ENCODE data around the gene TCF15.

DNA sequence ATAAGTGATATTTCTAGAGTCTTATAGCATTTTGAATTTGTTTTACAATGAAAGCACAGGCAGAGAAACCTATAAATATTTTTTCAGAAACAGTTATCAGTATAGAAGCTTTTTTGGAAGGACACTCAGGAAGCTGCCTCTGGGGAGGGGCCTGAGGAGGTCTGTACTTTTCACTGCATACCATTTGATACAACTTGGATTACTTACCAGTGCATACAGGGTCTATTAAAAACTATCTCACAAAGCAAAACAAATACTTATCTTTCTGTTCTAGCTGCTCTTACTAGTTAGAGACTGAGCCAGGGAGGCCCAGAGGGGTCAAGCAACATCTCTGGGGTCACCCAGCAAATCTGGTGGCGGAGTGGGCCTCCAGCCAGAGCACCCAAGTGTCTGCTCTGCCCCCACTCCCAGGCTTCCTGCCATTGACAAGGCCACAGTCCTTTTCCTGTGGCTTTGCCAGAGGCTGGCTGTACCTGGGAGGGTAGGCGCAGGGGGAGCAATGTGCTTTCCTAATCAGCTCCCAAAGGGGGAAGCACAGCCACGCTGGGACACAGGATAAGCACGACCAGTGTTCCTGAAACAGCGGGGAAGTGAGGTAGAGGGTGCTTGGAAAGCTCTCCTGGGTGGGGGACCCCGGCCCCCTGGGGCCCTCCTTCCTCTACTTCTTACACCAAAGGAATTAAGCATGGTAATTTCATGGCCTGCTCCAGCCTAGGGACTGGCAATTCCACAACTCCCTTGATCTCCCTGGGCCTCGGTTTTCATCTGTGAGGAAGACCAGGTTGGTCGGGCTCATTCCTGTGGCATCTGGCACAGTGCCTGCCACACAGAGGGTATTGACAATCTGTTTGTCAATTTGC, 7.8 kb downstream of the TCF15 start:
- TF ChIP-seq POLR2A (IDR thresholded peaks at IDR 0.05) (no peak), CTCF (IDR thresholded peaks at IDR 0.05 in 8 of 11, conservative IDR thresholded peaks at IDR 0.05 in 3 of 11) (no peak), POLR2AphosphoS5 (IDR thresholded peaks at IDR 0.05) (no peak)
